ENCODE data around the gene REXO4. TPM values are rescaled to one million over a fixed set of nuclear protein-coding genes. Genes with fewer than 3 reads are reported as not detected.

Gene REXO4
- total RNA-seq, 4 donors from 2014 or later: 21.5 to 26.0 (median 21.7) TPM

DNA sequence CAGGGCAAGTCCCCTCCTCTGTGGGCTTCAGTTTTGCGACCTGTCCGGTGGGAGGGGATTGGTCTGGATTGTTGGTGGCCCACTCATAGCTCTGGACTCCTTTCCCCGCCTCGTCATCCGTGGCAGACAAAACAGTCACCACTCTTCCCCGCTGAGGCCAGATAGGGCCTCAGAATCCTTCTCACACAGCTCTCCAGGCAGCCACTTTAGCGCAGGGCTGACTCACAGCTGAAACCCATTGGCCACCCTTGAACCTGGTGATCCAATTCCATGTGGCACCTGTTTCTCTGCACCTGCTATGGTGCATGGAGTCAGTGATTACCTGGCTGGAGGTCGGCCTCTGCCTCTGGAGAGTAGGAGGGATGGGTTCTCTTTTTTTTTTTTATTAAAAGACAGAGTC is 26.2 kb upstream of the REXO4 start:
- no peaks in the 10 kb centered on the region for H3K4me1 ChIP-seq
- intact Hi-C loops (cut with DNase I): no loop called here
- H3K36me3 ChIP-seq: no peaks in the 10 kb centered on the region
- no peak overlapping the region for H3K4me3 ChIP-seq
- TF ChIP-seq, protein P1, sequence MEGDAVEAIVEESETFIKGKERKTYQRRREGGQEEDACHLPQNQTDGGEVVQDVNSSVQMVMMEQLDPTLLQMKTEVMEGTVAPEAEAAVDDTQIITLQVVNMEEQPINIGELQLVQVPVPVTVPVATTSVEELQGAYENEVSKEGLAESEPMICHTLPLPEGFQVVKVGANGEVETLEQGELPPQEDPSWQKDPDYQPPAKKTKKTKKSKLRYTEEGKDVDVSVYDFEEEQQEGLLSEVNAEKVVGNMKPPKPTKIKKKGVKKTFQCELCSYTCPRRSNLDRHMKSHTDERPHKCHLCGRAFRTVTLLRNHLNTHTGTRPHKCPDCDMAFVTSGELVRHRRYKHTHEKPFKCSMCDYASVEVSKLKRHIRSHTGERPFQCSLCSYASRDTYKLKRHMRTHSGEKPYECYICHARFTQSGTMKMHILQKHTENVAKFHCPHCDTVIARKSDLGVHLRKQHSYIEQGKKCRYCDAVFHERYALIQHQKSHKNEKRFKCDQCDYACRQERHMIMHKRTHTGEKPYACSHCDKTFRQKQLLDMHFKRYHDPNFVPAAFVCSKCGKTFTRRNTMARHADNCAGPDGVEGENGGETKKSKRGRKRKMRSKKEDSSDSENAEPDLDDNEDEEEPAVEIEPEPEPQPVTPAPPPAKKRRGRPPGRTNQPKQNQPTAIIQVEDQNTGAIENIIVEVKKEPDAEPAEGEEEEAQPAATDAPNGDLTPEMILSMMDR (IDR thresholded peaks at IDR 0.05): no peak
- TF ChIP-seq POLR2A (IDR thresholded peaks at IDR 0.05): no peak
- no peak overlapping the region for H3K27ac ChIP-seq
- WGBS, 2 donors: 67 to 79% methylated on average over 8 of the region's 8 CpGs
- peaks cover 0 to 4% (median 0%) of the 10 kb centered on the region in 4 donors for H3K27me3 ChIP-seq
- no peak for DNase-seq
- H3K9me3 ChIP-seq: no peaks in the 10 kb centered on the region

DNA sequence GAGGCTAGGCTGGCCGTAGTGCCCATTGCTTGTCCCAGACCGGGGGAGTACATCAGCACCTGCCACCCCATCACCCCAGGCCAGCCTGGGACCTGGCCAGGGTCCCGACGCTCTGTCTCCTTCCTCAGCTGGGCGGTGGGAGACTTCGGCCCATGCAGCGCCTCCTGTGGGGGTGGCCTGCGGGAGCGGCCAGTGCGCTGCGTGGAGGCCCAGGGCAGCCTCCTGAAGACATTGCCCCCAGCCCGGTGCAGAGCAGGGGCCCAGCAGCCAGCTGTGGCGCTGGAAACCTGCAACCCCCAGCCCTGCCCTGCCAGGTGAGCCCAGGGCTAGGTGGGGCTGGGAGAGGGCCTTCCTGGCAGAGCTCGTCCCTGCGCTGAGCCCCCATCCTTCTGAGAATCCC is 25.4 kb upstream of the REXO4 start:
- no peaks in the 10 kb centered on the region for H3K36me3 ChIP-seq
- DNase-seq: no peak
- TF ChIP-seq, protein P1 (IDR thresholded peaks at IDR 0.05): no peak
- no peak for TF ChIP-seq POLR2A (IDR thresholded peaks at IDR 0.05)
- 60% methylated on average over 1 of the region's 15 CpGs; no CpG with 5 or more reads in 1 of the 2 donors for WGBS, 2 donors
- no peaks in the 10 kb centered on the region for H3K4me1 ChIP-seq
- intact Hi-C loops (cut with DNase I): no loop called here
- no peak overlapping the region for H3K27ac ChIP-seq
- peaks cover 0 to 4% (median 0%) of the 10 kb centered on the region in 4 donors for H3K27me3 ChIP-seq
- no peaks in the 10 kb centered on the region for H3K9me3 ChIP-seq
- no peak overlapping the region for H3K4me3 ChIP-seq

DNA sequence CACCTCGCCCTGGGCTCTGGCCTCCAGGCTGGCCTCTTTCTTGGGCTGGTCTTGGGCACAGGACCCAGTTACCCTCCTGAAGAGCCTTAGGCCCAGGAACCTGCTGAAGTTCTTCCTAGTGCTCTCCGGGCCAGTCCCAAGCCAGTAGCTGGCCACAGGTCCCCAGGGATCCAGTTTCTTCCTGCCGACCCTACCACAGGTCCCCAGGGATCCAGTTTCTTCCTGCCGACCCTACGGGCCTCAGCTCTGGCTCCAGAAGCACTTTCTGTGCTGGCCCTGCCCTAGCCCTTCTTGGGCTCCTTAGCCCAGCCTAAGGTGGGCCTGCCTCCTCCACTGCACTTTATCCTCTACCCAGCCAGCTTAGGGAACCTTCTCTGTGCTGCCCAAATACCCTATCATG is 23.8 kb upstream of the REXO4 start:
- peaks cover 0 to 4% (median 0%) of the 10 kb centered on the region in 4 donors for H3K27me3 ChIP-seq
- intact Hi-C loops (cut with DNase I): no loop called here
- WGBS, 2 donors: 80 to 83% methylated on average over 1 to 5 of the region's 5 CpGs

DNA sequence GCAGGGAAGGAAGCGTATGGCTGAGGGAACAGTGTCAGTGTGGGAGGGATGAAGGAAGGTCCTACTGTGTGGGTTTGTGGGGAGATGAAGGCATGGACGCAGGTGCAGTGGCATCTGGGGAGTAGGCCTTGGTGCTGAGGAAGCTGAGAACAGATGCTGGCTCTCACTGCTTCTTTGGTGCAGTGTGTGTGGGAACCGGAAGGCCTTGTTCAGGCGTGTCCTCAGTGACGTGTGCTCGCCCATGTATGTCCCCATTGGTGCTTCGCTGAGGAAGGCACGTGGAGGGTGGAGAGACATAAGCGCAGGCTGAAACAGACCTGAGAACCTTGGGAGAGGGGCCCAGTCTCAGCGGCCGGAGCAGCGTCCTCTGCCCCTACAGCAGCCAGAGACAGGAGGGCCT is 23.1 kb upstream of the REXO4 start:
- H3K36me3 ChIP-seq: no peaks in the 10 kb centered on the region
- H3K27ac ChIP-seq: no peak overlapping the region
- H3K27me3 ChIP-seq: peaks cover 0 to 4% (median 0%) of the 10 kb centered on the region in 4 donors
- H3K4me3 ChIP-seq: no peak overlapping the region
- intact Hi-C loops (cut with DNase I): no loop called here
- TF ChIP-seq, protein P1 (IDR thresholded peaks at IDR 0.05): no peak
- TF ChIP-seq POLR2A (IDR thresholded peaks at IDR 0.05): no peak
- no peaks in the 10 kb centered on the region for H3K4me1 ChIP-seq
- 45 to 77% methylated on average over 8 to 9 of the region's 12 CpGs for WGBS, 2 donors
- DNase-seq: no peak
- no peaks in the 10 kb centered on the region for H3K9me3 ChIP-seq

More for the DNA sequence above, 23.8 kb upstream of the REXO4 start:
- Histone ChIP-seq H3K27ac (no peak overlapping the region), H3K4me3 (no peak overlapping the region), H3K36me3 (no peaks in the 10 kb centered on the region), H3K9me3 (no peaks in the 10 kb centered on the region), H3K4me1 (no peaks in the 10 kb centered on the region)
- DNase-seq: no peak
- TF ChIP-seq, protein P1 (IDR thresholded peaks at IDR 0.05): no peak
- TF ChIP-seq POLR2A (IDR thresholded peaks at IDR 0.05): no peak

- no peaks in the 10 kb centered on the region for H3K4me1 ChIP-seq
- no peaks in the 10 kb centered on the region for H3K36me3 ChIP-seq
- WGBS, 2 donors: 53 to 100% methylated on average over 1 to 3 of the region's 4 CpGs
- no peaks in the 10 kb centered on the region for H3K27me3 ChIP-seq
- DNase-seq: no peak
- no peaks in the 10 kb centered on the region for H3K9me3 ChIP-seq
- intact Hi-C loops (cut with DNase I): no loop called here
- no peak overlapping the region for H3K4me3 ChIP-seq
- no peak overlapping the region for H3K27ac ChIP-seq
- TF ChIP-seq, protein P1 (IDR thresholded peaks at IDR 0.05): no peak
- TF ChIP-seq POLR2A (IDR thresholded peaks at IDR 0.05): no peak
Measured at GRCh38 chr9:133439337-133439736, 21.5 kb upstream of the REXO4 start.

Data from esophagus squamous epithelium (tissue), 5 donors.